ENCODE measurements around the gene UBE2D3. TPM values are rescaled to one million over a fixed set of nuclear protein-coding genes. Genes with fewer than 3 reads are reported as not detected.

The UBE2D3 gene
- total RNA-seq, 4 donors from 2014 or later, result 154 to 316 (median 267) TPM

DNA sequence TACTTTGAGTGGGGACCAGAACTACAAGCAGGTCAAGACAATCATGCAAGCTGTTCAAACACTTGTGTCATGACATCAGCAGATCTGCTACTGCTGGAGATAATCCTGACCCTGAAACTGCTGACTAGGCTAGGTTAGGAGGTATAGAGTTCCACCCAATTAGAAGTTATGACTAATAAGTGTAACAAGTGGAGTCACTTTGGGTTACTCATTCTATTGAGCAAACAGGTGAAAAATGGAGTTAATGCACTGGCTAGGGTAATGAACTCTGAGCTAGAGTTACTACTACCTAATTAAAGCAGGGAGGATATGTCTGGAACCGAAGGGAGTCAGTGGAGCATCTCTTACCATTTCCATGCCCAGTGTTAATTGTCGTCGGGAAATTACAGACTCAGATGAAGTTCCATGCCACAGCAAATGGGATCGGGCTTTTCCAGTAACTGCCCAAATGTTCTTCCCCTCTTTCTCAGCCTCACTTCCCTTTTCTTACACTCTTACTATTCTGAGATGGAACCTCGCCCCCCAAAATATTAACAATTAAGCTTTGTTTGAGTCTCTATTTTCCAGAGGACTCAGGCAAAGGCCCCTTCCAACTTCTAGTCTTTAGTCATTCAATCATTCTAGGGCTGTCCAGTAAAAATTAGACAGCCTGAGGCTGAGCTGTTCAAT, 46.7 kb downstream of the UBE2D3 start:
- in situ Hi-C loops (cut with MboI; ENCODE audit: low pct_ligation_motif_present in 1 of 4, low pct_unique_long_range_greater_than_20kb in 1 of 4, low sequenced_read_pairs in 3 of 4) (no loop called here), intact Hi-C loops (cut with DNase I; ENCODE audit: low total_unique reads) (no loop called here)
- DNase-seq, result no peak
- H3K27me3 ChIP-seq, result no peaks in the 10 kb centered on the region
- H3K36me3 ChIP-seq, result no peaks in the 10 kb centered on the region
- peaks cover 0 to 8% (median 1%) of the 10 kb centered on the region in 4 donors for H3K4me1 ChIP-seq
- no peaks in the 10 kb centered on the region for H3K9me3 ChIP-seq
- TF ChIP-seq, protein P1, sequence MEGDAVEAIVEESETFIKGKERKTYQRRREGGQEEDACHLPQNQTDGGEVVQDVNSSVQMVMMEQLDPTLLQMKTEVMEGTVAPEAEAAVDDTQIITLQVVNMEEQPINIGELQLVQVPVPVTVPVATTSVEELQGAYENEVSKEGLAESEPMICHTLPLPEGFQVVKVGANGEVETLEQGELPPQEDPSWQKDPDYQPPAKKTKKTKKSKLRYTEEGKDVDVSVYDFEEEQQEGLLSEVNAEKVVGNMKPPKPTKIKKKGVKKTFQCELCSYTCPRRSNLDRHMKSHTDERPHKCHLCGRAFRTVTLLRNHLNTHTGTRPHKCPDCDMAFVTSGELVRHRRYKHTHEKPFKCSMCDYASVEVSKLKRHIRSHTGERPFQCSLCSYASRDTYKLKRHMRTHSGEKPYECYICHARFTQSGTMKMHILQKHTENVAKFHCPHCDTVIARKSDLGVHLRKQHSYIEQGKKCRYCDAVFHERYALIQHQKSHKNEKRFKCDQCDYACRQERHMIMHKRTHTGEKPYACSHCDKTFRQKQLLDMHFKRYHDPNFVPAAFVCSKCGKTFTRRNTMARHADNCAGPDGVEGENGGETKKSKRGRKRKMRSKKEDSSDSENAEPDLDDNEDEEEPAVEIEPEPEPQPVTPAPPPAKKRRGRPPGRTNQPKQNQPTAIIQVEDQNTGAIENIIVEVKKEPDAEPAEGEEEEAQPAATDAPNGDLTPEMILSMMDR (IDR thresholded peaks at IDR 0.05), result no peak
- TF ChIP-seq EP300 (IDR thresholded peaks at IDR 0.05; ENCODE audit: low read depth) (no peak), POLR2AphosphoS5 (IDR thresholded peaks at IDR 0.05) (no peak), POLR2A (IDR thresholded peaks at IDR 0.05) (no peak)
- H3K4me3 ChIP-seq, result no peak overlapping the region
- WGBS, 2 donors (ENCODE audit: low coverage in 1 of 2), result 90% methylated on average over 2 to 5 of the region's 5 CpGs
- no peak overlapping the region for H3K27ac ChIP-seq

DNA sequence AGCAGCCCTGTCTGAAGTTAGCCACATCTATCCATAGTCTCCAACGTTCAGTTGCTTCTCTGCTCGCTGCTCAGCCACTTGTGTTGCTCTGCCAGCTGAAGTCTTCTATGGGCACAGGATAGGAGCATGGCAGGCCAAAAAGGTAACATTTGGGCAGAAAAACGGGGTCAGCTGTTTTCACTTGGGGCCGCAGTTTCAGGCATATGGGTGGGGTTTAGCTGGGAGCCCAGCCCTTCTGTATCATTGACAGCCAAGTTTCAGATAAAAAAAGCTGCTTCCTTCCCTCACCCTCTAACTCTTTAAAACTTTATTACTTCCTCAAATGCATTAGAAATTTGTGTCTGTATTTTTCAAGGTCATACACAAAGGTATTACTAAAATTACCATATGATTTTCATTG, 48.1 kb downstream of the UBE2D3 start:
- Histone ChIP-seq H3K36me3 (no peaks in the 10 kb centered on the region), H3K4me3 (peak overlapping the region in 1 of 4 donors; percentile 1), H3K27ac (no peak overlapping the region), H3K27me3 (no peaks in the 10 kb centered on the region), H3K4me1 (peaks cover 0 to 8% (median 1%) of the 10 kb centered on the region in 4 donors), H3K9me3 (no peaks in the 10 kb centered on the region)
- no peak for DNase-seq
- intact Hi-C loops (cut with DNase I; ENCODE audit: low total_unique reads), result no loop called here
- WGBS, 2 donors (ENCODE audit: low coverage in 1 of 2), result 41 to 53% methylated on average over 4 of the region's 4 CpGs
- no peak for TF ChIP-seq POLR2A (IDR thresholded peaks at IDR 0.05)
- TF ChIP-seq, protein P1 (IDR thresholded peaks at IDR 0.05), result no peak
- no peak for TF ChIP-seq POLR2AphosphoS5 (IDR thresholded peaks at IDR 0.05)
- no peak for TF ChIP-seq EP300 (IDR thresholded peaks at IDR 0.05; ENCODE audit: low read depth)
- in situ Hi-C loops (cut with MboI; ENCODE audit: low pct_ligation_motif_present in 1 of 4, low pct_unique_long_range_greater_than_20kb in 1 of 4, low sequenced_read_pairs in 3 of 4), result no loop called here

DNA sequence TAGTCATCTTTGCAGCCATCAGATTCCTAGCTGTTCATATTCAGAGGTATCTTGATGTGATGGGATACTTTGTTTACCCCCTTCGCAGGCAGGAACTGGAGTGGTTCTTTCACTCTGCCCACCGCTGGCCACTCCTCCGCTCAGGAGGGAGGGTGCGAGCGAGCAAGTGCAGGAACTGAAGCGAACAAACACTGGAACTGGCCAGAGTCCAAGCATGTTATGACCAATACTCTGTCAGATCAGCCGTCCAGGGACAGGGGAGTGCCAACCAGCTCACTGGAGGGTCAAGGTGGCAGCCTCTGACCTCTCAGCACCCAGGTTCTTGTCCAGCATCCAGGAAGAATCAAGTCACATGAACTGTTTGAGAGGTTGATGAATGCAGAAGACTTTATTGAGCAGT, 48.6 kb downstream of the UBE2D3 start:
- peak; percentile 64 for DNase-seq
- no peaks in the 10 kb centered on the region for H3K9me3 ChIP-seq
- no peaks in the 10 kb centered on the region for H3K27me3 ChIP-seq
- no peaks in the 10 kb centered on the region for H3K36me3 ChIP-seq
- no peak overlapping the region for H3K4me3 ChIP-seq
- intact Hi-C loops (cut with DNase I; ENCODE audit: low total_unique reads) (no loop called here), in situ Hi-C loops (cut with MboI; ENCODE audit: low pct_ligation_motif_present in 1 of 4, low pct_unique_long_range_greater_than_20kb in 1 of 4, low sequenced_read_pairs in 3 of 4) (no loop called here)
- H3K27ac ChIP-seq, result no peak overlapping the region
- WGBS, 2 donors (ENCODE audit: low coverage in 1 of 2), result 45% methylated on average over 7 of the region's 7 CpGs; no CpG with 5 or more reads in 1 of the 2 donors
- TF ChIP-seq EP300 (IDR thresholded peaks at IDR 0.05; ENCODE audit: low read depth), result no peak
- TF ChIP-seq, protein P1 (IDR thresholded peaks at IDR 0.05), result no peak
- no peak for TF ChIP-seq POLR2AphosphoS5 (IDR thresholded peaks at IDR 0.05)
- no peak for TF ChIP-seq POLR2A (IDR thresholded peaks at IDR 0.05)
- H3K4me1 ChIP-seq, result peaks cover 0 to 8% (median 1%) of the 10 kb centered on the region in 4 donors

DNA sequence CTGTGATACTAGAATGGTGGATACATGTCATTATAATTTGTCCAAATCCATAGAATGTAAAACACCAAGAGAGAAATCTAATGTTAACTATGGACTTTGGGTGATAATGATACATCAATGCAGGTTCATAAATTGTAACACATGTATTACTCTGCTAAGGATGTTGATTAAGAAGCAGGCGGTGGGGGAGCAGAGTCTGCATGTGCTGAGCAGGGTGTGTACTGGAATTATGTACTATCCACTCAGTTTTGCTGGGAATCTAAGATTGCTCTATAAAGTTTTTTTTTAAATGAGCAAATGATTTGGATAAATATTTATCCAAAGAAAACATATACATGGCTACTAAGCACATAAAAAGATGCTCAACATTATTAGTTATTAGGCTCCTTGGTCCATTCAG, 51.5 kb downstream of the UBE2D3 start:
- H3K27ac ChIP-seq, result no peak overlapping the region
- no peaks in the 10 kb centered on the region for H3K36me3 ChIP-seq
- no peaks in the 10 kb centered on the region for H3K9me3 ChIP-seq
- DNase-seq, result no peak
- intact Hi-C loops (cut with DNase I; ENCODE audit: low total_unique reads) (no loop called here), in situ Hi-C loops (cut with MboI; ENCODE audit: low pct_ligation_motif_present in 1 of 4, low pct_unique_long_range_greater_than_20kb in 1 of 4, low sequenced_read_pairs in 3 of 4) (no loop called here)
- H3K4me1 ChIP-seq, result peaks cover 0 to 8% (median 1%) of the 10 kb centered on the region in 4 donors
- TF ChIP-seq EP300 (IDR thresholded peaks at IDR 0.05; ENCODE audit: low read depth) (no peak), POLR2AphosphoS5 (IDR thresholded peaks at IDR 0.05) (no peak), POLR2A (IDR thresholded peaks at IDR 0.05) (no peak)
- TF ChIP-seq, protein P1 (IDR thresholded peaks at IDR 0.05), result no peak
- no peak overlapping the region for H3K4me3 ChIP-seq
- WGBS, 2 donors (ENCODE audit: low coverage in 1 of 2), result 43 to 85% methylated on average over 1 of the region's 1 CpG
- H3K27me3 ChIP-seq, result no peaks in the 10 kb centered on the region
